K562 (cell line): ENCODE data around the gene GJD4. TPM values are rescaled to one million over a fixed set of nuclear protein-coding genes. Genes with fewer than 3 reads are reported as not detected.

Experiments used
- ATAC-seq: fragments of 200-7000 bp; cut with Tn5 transposase; 3 replicates; pipeline ENCODE4 v1.9.1; 2020; ENCODE audit warnings: moderate library complexity
- BruUV-seq: library from RNA; stranded (reverse); fragments of 400-500 nt; replicated peaks from 2 replicates; lab custom pipeline; 2021; lab: Mats Ljungman, UMichigan
- CTCF ChIA-PET: fragments of 300-600 bp; formaldehyde crosslinking; extraction: SDS; loops from one replicate; lab custom pipeline; 2021; ENCODE audit warnings: low intra/inter-chr PET ratio; lab: Yijun Ruan, JAX
- POLR2A ChIA-PET: fragments of 300-600, 350-650 bp; sonication (Branson Sonifier 250); formaldehyde crosslinking; extraction: SDS; loops from one replicate; lab custom pipeline; 2021; ENCODE audit warnings: antibody characterized with exemption, inconsistent platforms; lab: Yijun Ruan, JAX
- DNase-seq, 4 experiments: peaks; one replicate each; pipeline versions ENCODE4 v3.0.0 to v3.0.0-alpha.2; 2011 to 2018; ENCODE audit warnings: low spot score in 3 of 4, mixed read lengths in 3 of 4; ENCODE audit errors: extremely low read depth in 1 of 4
- FAIRE-seq: peaks from 2 replicates; lab custom pipeline; 2011; peaks lifted over from hg19 to GRCh38; lab: Jason Lieb, UNC
- H2AFZ ChIP-seq: 2 replicates; pipeline ENCODE4 v1.6.0; 2011; ENCODE audit warnings: low read depth, low read length, control low read depth, inconsistent platforms
- H3K27ac ChIP-seq: fragments of 200-600 bp; 3 replicates; pipeline ENCODE4 v1.8.0; 2011; ENCODE audit warnings: low read depth, mild to moderate bottlenecking, control low read depth, inconsistent platforms, low read length, moderate library complexity, mixed read lengths; ENCODE audit errors: extremely low read depth
- H3K27me3 ChIP-seq, 2 experiments: fragments of 300-600 bp in 1 of 2; 2 replicates in 1 of 2; 3 replicates in 1 of 2; pipeline versions ENCODE4 v1.6.0 to v1.8.0; 2011; ENCODE audit warnings: inconsistent platforms in 2 of 2, low read length in 2 of 2, mild to moderate bottlenecking in 1 of 2, mixed read lengths in 1 of 2, moderate library complexity in 1 of 2; ENCODE audit not compliant: control insufficient read depth in 2 of 2, insufficient read depth in 2 of 2
- H3K36me3 ChIP-seq: fragments of 300-600 bp; 3 replicates; pipeline ENCODE4 v1.8.0; 2011; ENCODE audit warnings: mild to moderate bottlenecking, low read length, inconsistent platforms; ENCODE audit not compliant: control insufficient read depth, insufficient read depth
- H3K4me1 ChIP-seq, 2 experiments: fragments of 200-600 bp in 1 of 2; replicated peaks in 1 of 2; 2 replicates in 1 of 2; 3 replicates in 1 of 2; pipeline versions ENCODE4 v1.5.1 to v1.8.0; 2011; ENCODE audit warnings: inconsistent platforms in 2 of 2, low read length in 2 of 2, mild to moderate bottlenecking in 1 of 2, mixed read lengths in 1 of 2, moderate library complexity in 1 of 2; ENCODE audit not compliant: control insufficient read depth in 2 of 2, insufficient read depth in 2 of 2
- H3K4me2 ChIP-seq: 2 replicates; pipeline ENCODE4 v1.6.1; 2011; ENCODE audit warnings: low read length, control low read depth, inconsistent platforms, mixed read lengths; ENCODE audit not compliant: insufficient read depth
- H3K4me3 ChIP-seq: fragments of 200-600 bp; sonication (generic), shearing (Covaris generic); 2 replicates; pipeline ENCODE4 v1.5.1; 2016; ENCODE audit warnings: control low read depth, inconsistent platforms
- H3K79me2 ChIP-seq: fragments of 200-600 bp; 3 replicates; pipeline ENCODE4 v1.8.0; 2011; ENCODE audit warnings: low read length, inconsistent platforms; ENCODE audit not compliant: control insufficient read depth, insufficient read depth
- H3K9ac ChIP-seq, 2 experiments: 2 replicates each; pipeline versions ENCODE4 v1.6.0 to v1.6.1; 2011; ENCODE audit warnings: low read depth in 2 of 2, low read length in 2 of 2, control low read depth in 1 of 2, inconsistent platforms in 1 of 2, mild to moderate bottlenecking in 1 of 2, mixed read lengths in 1 of 2; ENCODE audit not compliant: insufficient read depth in 1 of 2
- H3K9me1 ChIP-seq: one replicate; pipeline ENCODE4 v1.6.0; 2011; ENCODE audit warnings: inconsistent platforms, mild to moderate bottlenecking, low read length, moderate library complexity; ENCODE audit not compliant: control insufficient read depth, insufficient read depth
- H3K9me3 ChIP-seq: replicated peaks from 2 replicates; pipeline ENCODE4 v1.5.1; 2011; ENCODE audit warnings: low read depth, low read length, inconsistent platforms; ENCODE audit not compliant: control insufficient read depth, insufficient read depth
- H4K20me1 ChIP-seq: replicated peaks from 2 replicates; pipeline ENCODE4 v1.6.1; 2011; ENCODE audit warnings: low read length, inconsistent platforms, mixed read lengths; ENCODE audit not compliant: control insufficient read depth, insufficient read depth
- ARID1B ChIP-seq: fragments of 450-650 bp; IDR thresholded peaks from 2 replicates; pipeline ENCODE4 v1.6.1; 2016; ENCODE audit warnings: antibody characterized with exemption, mild to moderate bottlenecking, inconsistent platforms
- ZNF583 ChIP-seq: fragments of 250-450 bp; sonication (Bioruptor Pico); IDR thresholded peaks from 2 replicates; pipeline ENCODE4 v1.4.0; 2020
- WGBS: fragments of 100-300 bp; shearing (Covaris generic); methylation state at CpG from one replicate; pipeline ENCODE4 v1.1.6; 2016; ENCODE audit warnings: low coverage, mixed read lengths; ENCODE audit not compliant: insufficient coverage; ENCODE audit errors: missing lambda C conversion rate; 5-methylcytosine and 5-hydroxymethylcytosine counted together
- in situ Hi-C: fragments of 300-500 bp; cut with MboI; formaldehyde crosslinking; loops from 4 replicates; pipeline ENCODE4 v1.15.0; 2018; ENCODE audit warnings: inconsistent platforms, mixed read lengths
- intact Hi-C: fragments of 100-400 bp; cut with micrococcal nuclease; formaldehyde crosslinking; loops from 2 replicates; pipeline ENCODE4 v1.14.2; 2022
- polyA plus RNA-seq, 8 experiments: library from polyadenylated mRNA; depleted of rRNA in 4 of 8; stranded (reverse) in 5 of 8; unstranded in 3 of 8; fragments of >200 nt; fragmentation: Nextera tagmentation in 2 of 8; fragmentation: Illumina TruSeq in 1 of 8; extraction: Ambion mirVana in 2 of 8; extraction: Trizol in 1 of 8; gene quantifications; 2 replicates each; pipeline versions ENCODE4 v1.2.1 to v1.2.3, GENCODE V29; 2011 to 2014; ENCODE audit warnings: inconsistent platforms in 1 of 8, missing spikeins in 1 of 8
- total RNA-seq, 7 experiments: library from RNA; depleted of rRNA in 6 of 7; stranded (reverse); fragments of >200 nt in 6 of 7; fragmentation: Illumina TruSeq in 2 of 7; extraction: Trizol in 2 of 7; gene quantifications; 2 replicates each; pipeline versions ENCODE4 v1.2.1 to v1.2.3, GENCODE V29; 2011 to 2021; ENCODE audit warnings: low replicate concordance in 1 of 7
- TF ChIP-seq, protein P1 (sequence below): fragments of 250-450 bp; sonication (Bioruptor Pico); IDR thresholded peaks from 2 replicates; pipeline ENCODE4 v1.5.0; 2021; ENCODE audit warnings: mild to moderate bottlenecking, moderate library complexity
- TF ChIP-seq, protein P2 (sequence below): sonication (generic); formaldehyde crosslinking; IDR thresholded peaks from 2 replicates; pipeline ENCODE4 v1.8.1; 2023; ENCODE audit warnings: missing genetic modification reagents, mild to moderate bottlenecking, borderline replicate concordance

GJD4 gene
- total and polyA plus RNA-seq, 9 of the 15 experiments (the other 6 are each of a cell fraction or from before 2014, with no cell fraction given), result not detected

DNA sequence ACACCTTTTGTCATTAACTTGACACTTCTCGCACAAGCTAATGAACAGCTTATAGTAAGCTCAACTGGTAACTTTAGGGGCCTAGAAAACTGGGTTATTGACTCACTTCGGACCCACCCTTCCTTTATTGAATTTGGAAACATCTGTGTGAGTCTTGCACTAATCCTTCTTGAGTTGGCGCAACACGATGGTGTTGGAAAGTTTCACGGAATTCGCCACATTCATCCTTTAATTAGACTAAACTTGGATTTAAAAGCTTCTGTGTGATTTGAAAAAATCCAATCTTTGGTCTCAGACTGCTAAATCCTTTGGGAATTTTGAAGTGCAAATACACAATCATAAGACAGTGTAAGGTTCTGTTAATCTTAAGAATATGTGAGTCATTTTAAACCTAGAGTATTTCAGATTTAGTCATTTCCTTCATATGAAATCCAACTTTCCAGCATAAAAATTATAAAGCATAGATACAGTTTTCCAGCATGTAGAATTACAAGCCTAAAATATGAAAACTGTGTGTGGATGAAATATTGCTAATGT, 21.9 kb downstream of the GJD4 start:
- no peak overlapping the region for H3K4me3 ChIP-seq
- no peak overlapping the region for H3K4me2 ChIP-seq
- H4K20me1 ChIP-seq, result no peaks in the 10 kb centered on the region
- H3K9ac ChIP-seq, result no peak overlapping the region
- no peak for FAIRE-seq
- BruUV-seq, result no TSS peak
- H3K27me3 ChIP-seq, result peaks cover 0 to 5% of the 10 kb centered on the region in 2 experiments; a peak in 2 of 5 replicates
- no peaks in the 10 kb centered on the region for H3K79me2 ChIP-seq
- no peaks in the 10 kb centered on the region for H3K36me3 ChIP-seq
- H3K9me3 ChIP-seq, result no peaks in the 10 kb centered on the region
- H3K4me1 ChIP-seq, result no peaks in the 10 kb centered on the region
- WGBS, result 10% methylated on average over 6 of the region's 6 CpGs
- ChIA-PET POLR2A (interaction anchor here (1.2 kb wide), 1 partner anchor 13 kb away, joined by 4 read pairs; no protein-coding TSS in a partner anchor), CTCF (no interaction called here)
- H2AFZ ChIP-seq, result no peak overlapping the region
- no peak for DNase-seq
- intact Hi-C loops (no loop called here), in situ Hi-C loops (loop anchor here (25.0 kb wide), 1 partner anchor 1260 kb away; no protein-coding TSS in a partner anchor)
- ATAC-seq, result no peak
- peaks cover 2% of the 10 kb centered on the region for H3K9me1 ChIP-seq
- TF ChIP-seq ZNF583 (CRISPR knock-in tag), result no peak
- TF ChIP-seq, protein P1, sequence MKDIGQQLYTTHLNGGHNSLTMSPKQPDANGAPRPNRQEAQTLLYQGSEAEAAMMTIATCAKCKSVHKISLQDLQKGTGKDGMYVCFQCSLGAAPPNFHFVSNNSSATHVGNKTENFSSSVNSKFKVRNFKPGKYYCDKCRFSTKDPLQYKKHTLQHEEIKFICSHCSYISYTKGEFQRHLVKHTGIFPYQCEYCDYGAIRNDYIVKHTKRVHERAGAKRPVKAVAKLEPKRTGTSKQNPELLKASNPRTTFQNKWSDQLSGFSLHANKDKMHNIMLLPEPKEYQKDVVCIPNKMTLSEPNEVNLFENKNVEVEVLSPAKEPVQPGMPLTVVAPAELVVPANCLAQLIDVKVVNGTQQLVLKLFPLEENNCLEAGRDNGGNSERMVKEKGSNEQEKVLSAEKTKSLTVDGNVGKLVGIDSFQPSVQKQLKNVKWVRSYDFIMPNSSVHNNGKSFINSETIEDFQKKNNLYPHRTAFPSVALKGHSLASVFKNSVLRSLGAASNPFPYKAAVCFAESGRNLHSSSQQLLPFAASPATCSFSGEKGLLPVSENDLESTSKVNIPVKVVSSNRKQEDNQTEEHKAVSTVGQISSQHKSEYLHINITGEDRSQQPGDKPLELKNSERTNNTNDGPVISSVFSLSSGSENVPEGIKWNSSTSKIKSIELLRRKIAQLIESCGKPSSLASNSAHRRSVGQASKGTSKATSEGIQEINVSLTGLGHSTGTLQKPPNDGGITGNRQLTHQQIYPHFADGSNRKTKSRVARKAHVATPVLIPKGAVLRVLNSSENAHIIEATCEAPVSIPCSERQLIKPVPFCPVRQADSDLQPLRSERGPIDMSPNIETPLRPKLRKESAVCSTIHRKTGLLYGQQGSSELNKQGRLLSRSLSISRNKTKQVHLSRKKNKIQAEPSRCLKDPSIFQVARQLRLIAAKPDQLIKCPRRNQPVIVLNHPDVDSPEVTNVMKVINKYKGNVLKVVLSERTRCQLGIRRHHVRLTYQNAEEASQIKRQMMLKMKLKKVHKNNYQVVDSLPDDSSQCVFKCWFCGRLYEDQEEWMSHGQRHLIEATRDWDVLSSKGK, result no peak
- no peak for TF ChIP-seq ARID1B
- TF ChIP-seq, protein P2, sequence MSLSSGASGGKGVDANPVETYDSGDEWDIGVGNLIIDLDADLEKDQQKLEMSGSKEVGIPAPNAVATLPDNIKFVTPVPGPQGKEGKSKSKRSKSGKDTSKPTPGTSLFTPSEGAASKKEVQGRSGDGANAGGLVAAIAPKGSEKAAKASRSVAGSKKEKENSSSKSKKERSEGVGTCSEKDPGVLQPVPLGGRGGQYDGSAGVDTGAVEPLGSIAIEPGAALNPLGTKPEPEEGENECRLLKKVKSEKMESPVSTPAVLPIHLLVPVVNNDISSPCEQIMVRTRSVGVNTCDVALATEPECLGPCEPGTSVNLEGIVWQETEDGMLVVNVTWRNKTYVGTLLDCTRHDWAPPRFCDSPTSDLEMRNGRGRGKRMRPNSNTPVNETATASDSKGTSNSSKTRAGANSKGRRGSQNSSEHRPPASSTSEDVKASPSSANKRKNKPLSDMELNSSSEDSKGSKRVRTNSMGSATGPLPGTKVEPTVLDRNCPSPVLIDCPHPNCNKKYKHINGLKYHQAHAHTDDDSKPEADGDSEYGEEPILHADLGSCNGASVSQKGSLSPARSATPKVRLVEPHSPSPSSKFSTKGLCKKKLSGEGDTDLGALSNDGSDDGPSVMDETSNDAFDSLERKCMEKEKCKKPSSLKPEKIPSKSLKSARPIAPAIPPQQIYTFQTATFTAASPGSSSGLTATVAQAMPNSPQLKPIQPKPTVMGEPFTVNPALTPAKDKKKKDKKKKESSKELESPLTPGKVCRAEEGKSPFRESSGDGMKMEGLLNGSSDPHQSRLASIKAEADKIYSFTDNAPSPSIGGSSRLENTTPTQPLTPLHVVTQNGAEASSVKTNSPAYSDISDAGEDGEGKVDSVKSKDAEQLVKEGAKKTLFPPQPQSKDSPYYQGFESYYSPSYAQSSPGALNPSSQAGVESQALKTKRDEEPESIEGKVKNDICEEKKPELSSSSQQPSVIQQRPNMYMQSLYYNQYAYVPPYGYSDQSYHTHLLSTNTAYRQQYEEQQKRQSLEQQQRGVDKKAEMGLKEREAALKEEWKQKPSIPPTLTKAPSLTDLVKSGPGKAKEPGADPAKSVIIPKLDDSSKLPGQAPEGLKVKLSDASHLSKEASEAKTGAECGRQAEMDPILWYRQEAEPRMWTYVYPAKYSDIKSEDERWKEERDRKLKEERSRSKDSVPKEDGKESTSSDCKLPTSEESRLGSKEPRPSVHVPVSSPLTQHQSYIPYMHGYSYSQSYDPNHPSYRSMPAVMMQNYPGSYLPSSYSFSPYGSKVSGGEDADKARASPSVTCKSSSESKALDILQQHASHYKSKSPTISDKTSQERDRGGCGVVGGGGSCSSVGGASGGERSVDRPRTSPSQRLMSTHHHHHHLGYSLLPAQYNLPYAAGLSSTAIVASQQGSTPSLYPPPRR, result no peak
- TF ChIP-seq, all 486 proteins: peak for 0
- no peak overlapping the region for H3K27ac ChIP-seq
